GM10266 (cell line): ENCODE results near the gene SEH1L.

Experiments
- DNase-seq: peaks from one replicate; pipeline ENCODE4 v3.0.0; 2012; ENCODE audit errors: extremely low spot score
- TF ChIP-seq, protein P1 (sequence below): IDR thresholded peaks from 2 replicates; pipeline ENCODE4 v1.5.1; 2012; ENCODE audit warnings: mild to moderate bottlenecking, low read depth; ENCODE audit not compliant: control insufficient read depth, insufficient read depth; ENCODE audit errors: missing control alignments

Gene SEH1L

DNA sequence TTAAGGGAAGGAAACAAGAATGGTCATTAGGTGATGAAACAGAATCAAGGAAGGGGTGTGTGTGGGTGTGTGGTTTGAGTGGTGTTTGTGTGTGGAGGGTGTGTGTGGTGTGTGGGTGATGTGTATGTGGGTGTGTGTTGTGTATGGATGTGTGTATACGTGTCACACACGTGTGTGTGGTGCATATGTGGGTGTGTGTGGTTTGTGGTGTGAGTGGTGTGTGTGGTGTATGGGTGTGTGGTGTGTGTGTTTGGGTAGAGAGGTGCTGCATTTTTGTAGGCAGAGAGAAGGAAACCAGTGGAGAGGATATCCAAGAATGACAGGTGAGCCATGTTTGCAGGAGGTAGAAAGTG lies 42.3 kb downstream of the SEH1L start:
- DNase-seq: no peak

DNA sequence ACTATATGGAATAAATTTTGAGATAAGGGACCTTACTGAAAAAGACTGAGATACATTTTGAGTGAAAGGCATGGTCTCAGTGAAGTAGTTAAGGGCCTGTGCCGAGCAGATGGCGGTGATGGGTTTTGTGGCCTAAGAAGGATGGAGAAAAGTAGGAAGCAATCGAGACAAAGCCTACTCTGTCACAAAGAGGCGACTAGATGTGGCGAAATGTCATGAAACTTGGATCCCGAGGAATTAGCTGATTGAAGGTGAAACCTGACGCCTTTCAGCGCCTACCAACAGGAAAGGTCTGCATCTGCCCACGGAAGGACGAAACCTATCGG lies 42.8 kb downstream of the SEH1L start:
- TF ChIP-seq, protein P1, sequence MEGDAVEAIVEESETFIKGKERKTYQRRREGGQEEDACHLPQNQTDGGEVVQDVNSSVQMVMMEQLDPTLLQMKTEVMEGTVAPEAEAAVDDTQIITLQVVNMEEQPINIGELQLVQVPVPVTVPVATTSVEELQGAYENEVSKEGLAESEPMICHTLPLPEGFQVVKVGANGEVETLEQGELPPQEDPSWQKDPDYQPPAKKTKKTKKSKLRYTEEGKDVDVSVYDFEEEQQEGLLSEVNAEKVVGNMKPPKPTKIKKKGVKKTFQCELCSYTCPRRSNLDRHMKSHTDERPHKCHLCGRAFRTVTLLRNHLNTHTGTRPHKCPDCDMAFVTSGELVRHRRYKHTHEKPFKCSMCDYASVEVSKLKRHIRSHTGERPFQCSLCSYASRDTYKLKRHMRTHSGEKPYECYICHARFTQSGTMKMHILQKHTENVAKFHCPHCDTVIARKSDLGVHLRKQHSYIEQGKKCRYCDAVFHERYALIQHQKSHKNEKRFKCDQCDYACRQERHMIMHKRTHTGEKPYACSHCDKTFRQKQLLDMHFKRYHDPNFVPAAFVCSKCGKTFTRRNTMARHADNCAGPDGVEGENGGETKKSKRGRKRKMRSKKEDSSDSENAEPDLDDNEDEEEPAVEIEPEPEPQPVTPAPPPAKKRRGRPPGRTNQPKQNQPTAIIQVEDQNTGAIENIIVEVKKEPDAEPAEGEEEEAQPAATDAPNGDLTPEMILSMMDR: no peak
- DNase-seq: no peak

More for the DNA sequence above, 42.3 kb downstream of the SEH1L start:
- TF ChIP-seq, protein P1: no peak

DNA sequence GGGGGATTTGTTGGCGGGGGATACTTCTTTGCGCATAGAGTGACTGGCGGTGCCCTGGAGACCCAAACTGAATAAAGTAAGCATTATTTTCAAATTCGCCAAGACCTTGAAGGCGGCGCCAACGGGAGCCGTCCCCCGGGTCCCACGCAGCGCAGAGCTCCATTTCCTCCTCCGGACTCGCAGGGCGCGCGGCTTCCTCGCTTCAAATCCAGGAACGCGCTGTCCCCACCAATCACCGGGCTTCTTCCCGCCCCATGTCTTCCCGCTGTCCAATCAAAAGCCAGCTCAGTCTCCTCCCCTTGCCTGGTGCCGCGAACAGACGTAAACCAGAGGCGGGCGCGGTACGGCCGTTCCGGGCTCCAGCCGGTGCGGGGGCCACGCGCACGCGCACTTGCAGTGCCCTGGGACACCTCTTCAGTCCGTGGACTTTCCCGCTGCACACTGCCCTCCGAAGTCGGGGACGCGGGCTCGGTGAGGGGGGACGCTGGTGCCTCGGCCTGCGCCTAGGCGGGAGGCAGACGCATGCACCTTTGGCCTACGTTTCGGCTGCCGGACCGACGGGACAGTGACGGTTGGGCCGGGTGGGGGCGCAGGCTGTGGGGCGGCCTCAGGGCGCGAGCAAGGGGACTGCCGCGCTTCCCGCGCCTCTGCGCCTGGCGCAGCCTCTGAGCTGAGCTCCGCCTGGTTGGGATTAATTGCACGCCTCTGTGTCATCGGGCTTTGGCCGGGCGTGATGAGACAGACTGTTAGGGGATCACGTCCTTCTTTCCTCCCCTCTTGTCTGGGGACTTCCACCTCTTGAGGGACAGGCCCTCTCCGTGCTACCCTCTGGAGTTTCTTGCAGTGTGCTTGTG lies 43.4 kb downstream of the SEH1L start, which contains the start of gene CEP192:
CEP192 (plus strand) TSS at position 396 of the 854 bp plus-strand sequence. CDS start 8,063 bp downstream, outside the sequence.
- TF ChIP-seq, protein P1: peak; percentile 25
- DNase-seq: peak; percentile 96

DNA sequence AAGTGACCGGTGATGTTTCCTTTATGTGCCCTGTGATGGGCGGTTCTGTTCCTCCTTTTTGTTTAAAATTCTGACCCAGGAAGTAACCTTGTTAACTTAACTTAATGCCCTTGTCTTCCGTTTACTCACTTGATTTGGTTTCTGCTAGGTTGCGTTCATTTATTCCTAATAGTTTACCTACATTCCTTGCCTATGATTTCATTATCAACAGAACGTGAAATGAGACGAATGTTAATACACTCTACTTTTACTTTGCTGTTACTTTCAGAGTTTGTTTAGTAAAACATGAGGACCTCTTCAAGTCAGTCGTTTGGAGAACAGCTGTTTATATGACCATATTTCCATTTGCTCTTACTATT lies 44.0 kb downstream of the SEH1L start:
- no peak for DNase-seq
- TF ChIP-seq, protein P1: no peak

DNA sequence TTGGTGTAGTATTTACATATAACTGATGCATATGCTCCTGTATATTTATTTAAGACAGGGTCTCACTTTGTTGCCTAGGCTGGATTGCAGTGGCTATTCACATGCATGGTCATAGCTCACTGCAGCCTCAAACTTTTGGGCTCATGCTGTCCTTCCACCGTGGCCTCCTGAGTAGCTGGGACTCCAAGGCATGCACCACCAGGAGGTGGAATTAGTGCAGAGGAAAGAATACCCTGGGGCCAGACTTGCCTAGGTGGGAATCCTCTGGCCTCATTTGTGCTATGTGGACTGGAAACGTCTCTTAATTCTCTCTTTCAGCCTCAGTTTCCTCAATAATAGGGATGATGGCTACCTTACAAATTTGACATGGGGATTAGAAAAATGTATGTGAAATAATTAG lies 45.6 kb downstream of the SEH1L start:
- DNase-seq: no peak
- TF ChIP-seq, protein P1: no peak

DNA sequence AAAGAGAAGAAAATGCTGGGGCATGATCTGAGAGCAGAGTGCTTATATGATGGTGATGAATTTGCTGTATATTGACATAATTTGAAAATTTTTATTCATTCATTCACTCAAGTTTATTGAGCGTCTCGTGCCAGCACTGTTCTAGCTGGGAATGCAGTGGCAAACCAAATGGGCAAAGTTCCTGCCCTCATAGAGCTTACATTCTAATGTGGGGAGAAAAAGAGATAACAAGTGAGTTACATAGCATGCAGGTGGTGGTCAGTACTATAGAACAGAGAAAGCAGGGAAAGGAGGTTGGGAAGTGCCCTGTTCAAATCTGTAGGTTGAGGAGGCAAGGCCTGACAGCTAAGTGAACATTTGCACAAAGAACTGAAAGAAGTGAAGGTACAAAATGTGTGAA lies 47.6 kb downstream of the SEH1L start:
- TF ChIP-seq, protein P1: no peak
- DNase-seq: no peak

DNA sequence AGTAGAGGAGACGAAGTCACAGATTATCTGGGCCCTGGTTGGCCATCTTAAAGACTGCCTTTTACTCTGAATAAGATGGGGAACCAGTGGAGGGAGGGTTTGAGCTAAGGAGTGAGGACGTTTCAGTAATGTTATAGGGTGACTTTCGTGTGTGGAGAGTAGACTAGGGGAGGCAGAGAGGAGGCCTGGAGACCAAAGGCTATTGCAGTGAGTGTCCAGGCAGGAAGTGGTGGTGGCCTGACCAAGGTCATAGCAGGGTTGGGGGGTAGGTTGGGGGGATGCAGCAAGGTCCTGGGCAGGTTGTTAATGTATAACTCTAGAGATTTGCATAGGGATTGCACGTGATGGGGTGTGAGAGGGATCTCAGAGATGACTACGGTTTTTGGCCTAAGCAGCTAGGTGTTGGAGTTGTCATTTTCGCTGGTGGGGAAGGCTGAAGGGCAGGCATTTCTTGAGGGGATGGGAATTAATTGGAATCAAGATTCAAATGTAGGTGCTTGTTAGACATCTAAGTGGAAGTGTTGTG lies 48.2 kb downstream of the SEH1L start:
- no peak for DNase-seq
- TF ChIP-seq, protein P1: no peak
